Aorta (tissue), 5 donors: ENCODE measurements around the gene DNAI2. TPM values are rescaled to one million over a fixed set of nuclear protein-coding genes. Genes with fewer than 3 reads are reported as not detected.

Experiments used
- ATAC-seq: fragments of 200-7000 bp; cut with Tn5 transposase; one replicate; pipeline ENCODE4 v1.9.1; 2022; ENCODE audit warnings: moderate library complexity; ENCODE audit not compliant: low FRiP score
- DNase-seq, 2 donors: peaks; one replicate each; pipeline ENCODE4 v3.0.0-alpha.2; 2020
- H3K27ac ChIP-seq, 2 donors: one replicate each; pipeline ENCODE4 v1.5.1; 2013; ENCODE audit warnings: low read length in 2 of 2, mild to moderate bottlenecking in 2 of 2, moderate library complexity in 2 of 2, control low read depth in 1 of 2, inconsistent platforms in 1 of 2, low read depth in 1 of 2
- H3K27me3 ChIP-seq, 2 donors: one replicate each; pipeline ENCODE4 v1.6.1; 2013; ENCODE audit warnings: control low read depth in 1 of 2, low read length in 1 of 2, mild to moderate bottlenecking in 1 of 2, moderate library complexity in 1 of 2; ENCODE audit not compliant: insufficient read depth in 2 of 2, control insufficient read depth in 1 of 2
- H3K36me3 ChIP-seq, 2 donors: one replicate each; pipeline ENCODE4 v1.6.1; 2013; ENCODE audit warnings: control low read depth in 1 of 2, low read length in 1 of 2, mild to moderate bottlenecking in 1 of 2; ENCODE audit not compliant: insufficient read depth in 2 of 2, control insufficient read depth in 1 of 2
- H3K4me1 ChIP-seq, 2 donors: one replicate each; pipeline ENCODE4 v1.6.1; 2013; ENCODE audit warnings: low read length in 2 of 2, control low read depth in 1 of 2, mild to moderate bottlenecking in 1 of 2, moderate library complexity in 1 of 2; ENCODE audit not compliant: insufficient read depth in 2 of 2, control insufficient read depth in 1 of 2
- H3K4me3 ChIP-seq, 2 donors: one replicate each; pipeline ENCODE4 v1.5.1; 2013; ENCODE audit warnings: low read length in 2 of 2, control low read depth in 1 of 2, mild to moderate bottlenecking in 1 of 2
- H3K9me3 ChIP-seq: one replicate; pipeline ENCODE4 v1.6.1; 2013; ENCODE audit warnings: mild to moderate bottlenecking, low read length; ENCODE audit not compliant: control insufficient read depth
- WGBS, 2 donors: extraction: QIAGEN DNeasy Blood & Tissue Kit; methylation state at CpG; one replicate each; pipeline ENCODE4 v1.1.7; 2013; 5-methylcytosine and 5-hydroxymethylcytosine counted together
- intact Hi-C, 2 donors: fragments of 100-400 bp; cut with DNase I; formaldehyde crosslinking; loops; one replicate each; pipeline versions ENCODE4 v1.14.2 to v1.15.0; 2022
- polyA plus RNA-seq, 2 donors: library from polyadenylated mRNA; stranded (reverse); fragments of 200-250 nt; gene quantifications; one replicate each; pipeline ENCODE4 v1.2.3, GENCODE V29; 2013
- total RNA-seq, 2 donors: library from RNA; stranded (reverse); fragmentation: NEBNext Ultra II Directional; extraction: Animal tissue kit (Norgen Biotek cat#: 25700); gene quantifications; one replicate each; pipeline ENCODE4 v1.2.1, GENCODE V29; 2021
- donor health status: healthy with polysubstance abuse.
- donor health status: Bipolar disorder and iron deficiency.
- donor health status: DM: no; HTN: no; CAD: no.
- donor health status: DM: no; HTN: no; CAD: no.
- donor health status: DM: yes; HTN: yes; CAD: no.

The DNAI2 gene
- total and polyA plus RNA-seq, 4 donors, result not detected

DNA sequence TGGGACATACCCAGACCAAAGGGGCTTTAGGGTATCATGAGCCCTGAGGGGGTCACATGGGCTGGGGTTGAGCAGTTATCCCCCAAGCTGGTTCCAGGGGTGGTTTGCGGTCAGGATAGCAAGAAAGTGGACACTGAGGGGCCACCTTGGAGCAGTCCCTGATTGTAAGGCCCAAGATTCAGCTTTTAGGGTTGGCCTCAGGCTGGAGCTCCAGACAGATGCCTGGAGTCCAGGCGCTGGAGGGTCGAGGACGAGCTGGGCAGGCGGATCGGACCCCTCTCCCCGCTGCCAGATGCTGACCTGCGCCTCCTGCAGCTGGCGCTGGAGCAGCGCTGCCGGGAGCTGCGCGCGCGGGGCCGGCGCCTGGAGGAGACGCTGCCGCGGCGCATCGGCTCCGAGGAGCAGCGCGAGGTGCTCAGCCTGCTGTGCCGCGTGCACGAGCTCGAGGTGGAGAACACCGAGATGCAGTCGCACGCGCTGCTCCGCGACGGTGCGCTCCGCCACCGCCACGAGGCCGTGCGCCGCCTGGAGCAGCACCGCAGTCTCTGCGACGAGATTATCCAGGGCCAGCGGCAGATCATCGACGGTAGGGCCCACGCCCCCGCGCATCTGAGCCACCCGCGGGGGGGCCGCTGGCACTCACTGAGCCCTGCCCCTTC is 77.6 kb downstream of the DNAI2 start:
- Histone ChIP-seq H3K9me3 (no peaks in the 10 kb centered on the region), H3K4me3 (no peak overlapping the region), H3K27ac (no peak overlapping the region), H3K36me3 (no peaks in the 10 kb centered on the region), H3K4me1 (no peaks in the 10 kb centered on the region), H3K27me3 (no peaks in the 10 kb centered on the region)
- intact Hi-C loops, result no loop called here
- ATAC-seq (no peak), DNase-seq (no peak)
- WGBS, 2 donors, result 3 to 5% methylated on average over 32 to 55 of the region's 55 CpGs

DNA sequence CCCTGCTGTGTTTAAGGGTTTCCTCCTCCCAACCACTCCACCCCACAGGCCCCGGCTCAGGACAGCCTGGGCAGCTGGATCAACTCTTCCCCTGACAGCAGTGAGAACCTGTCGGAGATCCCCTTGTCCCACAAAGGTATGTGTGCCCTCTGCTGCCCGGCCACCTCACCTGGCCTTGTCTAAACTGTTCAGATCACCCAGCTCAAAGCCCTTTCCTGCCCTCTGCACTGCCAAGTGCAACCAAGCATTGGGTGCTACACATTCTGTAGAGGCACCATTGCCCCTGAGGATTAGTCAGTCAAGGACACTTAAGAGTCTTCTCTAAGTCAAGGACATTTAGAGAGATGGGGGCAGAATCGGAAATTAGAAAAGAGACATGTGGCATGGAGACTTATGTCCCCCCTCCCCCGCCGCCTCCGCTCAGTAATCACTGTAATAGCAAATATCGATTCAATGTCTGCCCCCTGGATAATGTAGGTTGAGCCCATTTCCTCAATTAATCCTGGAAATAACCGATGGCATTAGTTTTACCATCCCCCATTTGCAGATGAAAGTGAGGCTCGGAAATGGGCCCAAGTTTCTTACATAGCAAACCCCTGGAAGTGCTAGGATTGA is 79.5 kb downstream of the DNAI2 start:
- Histone ChIP-seq H3K36me3 (no peaks in the 10 kb centered on the region), H3K4me3 (no peak overlapping the region), H3K27ac (no peak overlapping the region), H3K9me3 (no peaks in the 10 kb centered on the region), H3K4me1 (no peaks in the 10 kb centered on the region), H3K27me3 (no peaks in the 10 kb centered on the region)
- 73 to 81% methylated on average over 10 of the region's 10 CpGs for WGBS, 2 donors
- intact Hi-C loops, result no loop called here
- DNase-seq, result no peak
- ATAC-seq, result no peak

DNA sequence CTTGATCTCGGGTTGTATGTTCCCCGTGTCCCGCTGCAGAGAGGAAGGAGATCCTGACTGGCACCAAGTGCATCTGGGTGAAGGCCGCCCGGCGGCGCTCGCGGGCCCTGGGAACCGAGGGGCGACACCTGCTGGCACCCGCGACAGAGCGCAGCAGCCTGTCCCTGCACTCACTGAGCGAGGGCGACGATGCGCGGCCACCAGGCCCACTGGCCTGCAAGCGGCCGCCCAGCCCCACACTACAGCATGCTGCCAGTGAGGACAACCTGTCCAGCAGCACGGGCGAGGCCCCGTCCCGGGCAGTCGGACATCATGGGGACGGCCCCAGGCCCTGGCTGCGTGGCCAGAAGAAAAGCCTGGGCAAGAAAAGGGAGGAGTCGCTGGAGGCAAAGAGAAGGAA is 80.1 kb downstream of the DNAI2 start:
- WGBS, 2 donors, result 7 to 8% methylated on average over 29 of the region's 29 CpGs
- no peak for ATAC-seq
- Histone ChIP-seq H3K9me3 (no peaks in the 10 kb centered on the region), H3K4me3 (no peak overlapping the region), H3K27ac (no peak overlapping the region), H3K4me1 (no peaks in the 10 kb centered on the region), H3K36me3 (no peaks in the 10 kb centered on the region), H3K27me3 (no peaks in the 10 kb centered on the region)
- intact Hi-C loops, result no loop called here
- DNase-seq, result peak in 1 of 2 donors; percentile 62

DNA sequence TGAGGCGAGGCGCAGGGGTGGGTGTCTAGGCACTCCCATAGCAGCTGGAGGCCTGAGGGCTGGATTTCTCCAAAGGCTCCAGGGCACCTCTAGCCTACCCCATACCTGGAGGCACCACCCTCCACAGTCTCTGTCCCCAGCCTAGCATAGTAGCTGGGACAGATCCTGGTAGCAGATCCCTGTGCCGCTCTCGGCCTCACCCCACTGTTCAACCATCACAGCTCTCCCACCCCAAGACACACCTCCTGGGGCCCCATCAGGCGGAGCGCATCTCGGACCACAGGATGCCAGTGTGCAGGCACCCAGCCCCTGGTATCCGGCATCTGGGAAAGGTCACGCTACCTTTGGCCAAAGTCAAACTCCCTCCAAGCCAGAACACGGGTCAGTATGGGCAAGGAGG is 80.5 kb downstream of the DNAI2 start:
- H3K36me3 ChIP-seq, result no peaks in the 10 kb centered on the region
- DNase-seq (no peak), ATAC-seq (no peak)
- no peak overlapping the region for H3K27ac ChIP-seq
- 80 to 82% methylated on average over 8 to 10 of the region's 10 CpGs for WGBS, 2 donors
- no peaks in the 10 kb centered on the region for H3K4me1 ChIP-seq
- H3K9me3 ChIP-seq, result no peaks in the 10 kb centered on the region
- H3K4me3 ChIP-seq, result no peak overlapping the region
- no peaks in the 10 kb centered on the region for H3K27me3 ChIP-seq
- intact Hi-C loops, result no loop called here

DNA sequence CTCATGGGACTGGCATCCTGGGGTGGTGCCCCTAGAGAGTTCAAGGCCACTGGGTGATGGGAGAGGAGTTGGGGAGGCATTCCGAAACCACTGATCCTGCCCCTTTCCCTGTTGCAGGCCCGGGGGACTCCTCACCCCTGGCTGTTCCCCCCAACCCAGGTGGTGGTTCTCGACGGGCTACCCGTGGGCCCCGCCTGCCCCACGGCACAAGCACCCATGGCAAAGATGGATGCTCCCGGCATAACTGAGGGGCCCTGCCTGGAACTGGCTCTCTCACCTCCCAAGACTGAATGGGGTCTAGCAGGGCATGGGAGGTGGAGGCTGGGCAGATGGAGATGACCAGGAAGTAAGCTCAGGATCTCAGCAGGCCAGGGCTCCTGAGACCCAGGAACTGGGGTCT is 81.0 kb downstream of the DNAI2 start:
- ATAC-seq (no peak), DNase-seq (no peak)
- WGBS, 2 donors, result 75 to 92% methylated on average over 8 of the region's 8 CpGs
- H3K36me3 ChIP-seq, result no peaks in the 10 kb centered on the region
- no peaks in the 10 kb centered on the region for H3K4me1 ChIP-seq
- intact Hi-C loops, result no loop called here
- H3K4me3 ChIP-seq, result no peak overlapping the region
- no peak overlapping the region for H3K27ac ChIP-seq
- no peaks in the 10 kb centered on the region for H3K27me3 ChIP-seq
- H3K9me3 ChIP-seq, result no peaks in the 10 kb centered on the region

DNA sequence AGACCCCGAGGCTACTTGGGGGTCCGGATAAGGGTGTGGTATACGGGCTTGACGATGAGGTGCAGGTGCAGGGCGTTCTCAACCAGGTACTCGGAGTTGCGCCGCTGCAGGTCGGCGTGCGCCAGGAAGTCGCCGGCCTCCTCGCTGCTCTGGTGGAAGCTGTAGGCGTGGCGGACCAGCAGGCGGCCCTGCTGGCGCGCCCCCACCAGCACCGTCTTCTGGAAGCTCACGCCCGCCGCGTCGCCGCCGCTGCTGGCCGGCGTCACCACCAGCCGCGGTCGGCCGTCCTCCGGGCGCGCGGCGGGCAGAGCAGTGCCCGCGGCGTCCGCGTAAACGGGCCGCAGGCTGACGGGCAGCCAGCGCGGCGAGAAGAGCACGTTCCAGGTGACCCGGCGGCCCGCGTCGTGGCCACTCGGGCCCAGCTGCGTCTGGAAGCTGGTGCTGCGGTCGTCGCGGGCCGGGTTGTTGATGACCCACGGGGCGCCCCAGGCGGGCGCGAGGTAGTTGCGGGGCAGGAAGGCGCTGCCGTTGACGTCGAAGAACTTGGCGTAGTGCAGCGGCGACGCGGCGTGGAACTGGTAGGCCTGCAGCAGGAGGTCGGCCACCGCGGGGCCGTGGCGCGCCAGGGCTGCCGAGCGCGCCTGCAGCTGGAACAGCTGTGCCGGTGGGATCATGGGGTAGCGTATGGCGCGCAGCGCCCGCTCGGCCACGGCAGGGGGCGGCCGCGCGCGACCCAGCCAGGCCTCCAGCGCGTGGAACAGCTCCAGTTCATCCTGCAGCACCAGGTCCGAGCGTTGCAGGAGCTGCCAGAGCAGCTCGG is 82.8 kb downstream of the DNAI2 start:
- Histone ChIP-seq H3K4me3 (no peak overlapping the region), H3K9me3 (no peaks in the 10 kb centered on the region), H3K36me3 (no peaks in the 10 kb centered on the region), H3K4me1 (no peaks in the 10 kb centered on the region), H3K27ac (no peak overlapping the region), H3K27me3 (no peaks in the 10 kb centered on the region)
- 2 to 3% methylated on average over 90 to 105 of the region's 105 CpGs for WGBS, 2 donors
- DNase-seq (no peak), ATAC-seq (no peak)
- intact Hi-C loops, result no loop called here

- intact Hi-C loops, result no loop called here
- Histone ChIP-seq H3K27ac (no peak overlapping the region), H3K27me3 (no peaks in the 10 kb centered on the region), H3K36me3 (no peaks in the 10 kb centered on the region), H3K9me3 (no peaks in the 10 kb centered on the region), H3K4me3 (no peak overlapping the region), H3K4me1 (no peaks in the 10 kb centered on the region)
- no peak for ATAC-seq
- 18 to 19% methylated on average over 32 of the region's 32 CpGs for WGBS, 2 donors
- no peak for DNase-seq
Observed at GRCh38 chr17:74357466-74357809, 83.4 kb downstream of the DNAI2 start.

- ATAC-seq, result no peak
- Histone ChIP-seq H3K9me3 (no peaks in the 10 kb centered on the region), H3K4me3 (no peak overlapping the region), H3K4me1 (no peaks in the 10 kb centered on the region), H3K27ac (no peak overlapping the region), H3K36me3 (no peaks in the 10 kb centered on the region), H3K27me3 (no peaks in the 10 kb centered on the region)
- no peak for DNase-seq
- 71 to 73% methylated on average over 9 of the region's 9 CpGs for WGBS, 2 donors
- intact Hi-C loops, result no loop called here
Observed at GRCh38 chr17:74358697-74359096, 84.7 kb downstream of the DNAI2 start.

GRCh38 chr17:74359916-74360315 is 85.9 kb downstream of the DNAI2 start:
- ATAC-seq (no peak), DNase-seq (no peak)
- Histone ChIP-seq H3K9me3 (no peaks in the 10 kb centered on the region), H3K36me3 (no peaks in the 10 kb centered on the region), H3K4me3 (no peak overlapping the region), H3K4me1 (no peaks in the 10 kb centered on the region), H3K27me3 (no peaks in the 10 kb centered on the region), H3K27ac (no peak overlapping the region)
- intact Hi-C loops, result loop anchor here in 1 of 2 donors (10.0 kb wide), 1 partner anchor 155 kb away; the partner anchor contains the start of gene RPL38
- WGBS, 2 donors, result 93 to 94% methylated on average over 22 of the region's 22 CpGs
